Endothelial cell of umbilical vein (primary cell): ENCODE results near the gene MFNG. TPM values are rescaled to one million over a fixed set of nuclear protein-coding genes. Genes with fewer than 3 reads are reported as not detected.

Experiments
- BruUV-seq: library from RNA; stranded (reverse); fragments of 400-500 nt; replicated peaks from 2 replicates; lab custom pipeline; 2021; lab: Mats Ljungman, UMichigan
- CTCF ChIA-PET: fragments of 300-600, 350-600 bp; sonication (Branson Sonifier 250); formaldehyde crosslinking; loops from one replicate; lab custom pipeline; 2021; ENCODE audit warnings: antibody characterized with exemption, inconsistent platforms; lab: Charles Lee
- POLR2A ChIA-PET: fragments of 300-600, 350-600 bp; sonication (Branson Sonifier 250); formaldehyde crosslinking; loops from one replicate; lab custom pipeline; 2021; ENCODE audit warnings: antibody characterized with exemption, inconsistent platforms; lab: Charles Lee
- DNase-seq: peaks from one replicate; pipeline ENCODE4 v3.0.0-alpha.2; 2011; ENCODE audit warnings: low read depth, low spot score
- FAIRE-seq: peaks from 2 replicates; lab custom pipeline; 2011; peaks lifted over from hg19 to GRCh38; lab: Jason Lieb, UNC
- H2AFZ ChIP-seq: 2 replicates; pipeline ENCODE4 v1.6.0; 2012; ENCODE audit warnings: low read depth, low read length, control low read depth, inconsistent platforms
- H3K27ac ChIP-seq: 2 replicates; pipeline ENCODE4 v1.5.1; 2011; ENCODE audit warnings: low read depth, mild to moderate bottlenecking, control low read depth, low read length, moderate library complexity; ENCODE audit not compliant: insufficient read depth
- H3K27me3 ChIP-seq, 2 experiments: 2 replicates each; pipeline versions ENCODE4 v1.6.0 to v1.6.1; 2011; ENCODE audit warnings: low read length in 2 of 2, mixed read lengths in 1 of 2; ENCODE audit not compliant: control insufficient read depth in 2 of 2, insufficient read depth in 2 of 2
- H3K36me3 ChIP-seq, 2 experiments: 2 replicates in 1 of 2; 3 replicates in 1 of 2; pipeline ENCODE4 v1.5.1; 2011; ENCODE audit warnings: low read length in 2 of 2, mild to moderate bottlenecking in 1 of 2, moderate library complexity in 1 of 2; ENCODE audit not compliant: control insufficient read depth in 2 of 2, insufficient read depth in 2 of 2; ENCODE audit errors: extremely low read depth in 1 of 2
- H3K4me1 ChIP-seq: 3 replicates; pipeline ENCODE4 v1.5.1; 2011; ENCODE audit warnings: mild to moderate bottlenecking, low read length; ENCODE audit not compliant: control insufficient read depth, insufficient read depth; ENCODE audit errors: extremely low read depth
- H3K4me2 ChIP-seq: 2 replicates; pipeline ENCODE4 v1.6.1; 2011; ENCODE audit warnings: low read length, control low read depth, mixed read lengths; ENCODE audit not compliant: insufficient read depth
- H3K4me3 ChIP-seq, 3 experiments: fragments of 200-600 bp in 1 of 3; sonication (generic), shearing (Covaris generic) in 1 of 3; replicated peaks in 1 of 3; 2 replicates each; pipeline ENCODE4 v1.5.1; 2011 to 2016; ENCODE audit warnings: control low read depth in 3 of 3, low read length in 3 of 3, mild to moderate bottlenecking in 2 of 3, inconsistent platforms in 1 of 3, low read depth in 1 of 3, moderate library complexity in 1 of 3; ENCODE audit not compliant: insufficient read depth in 1 of 3
- H3K79me2 ChIP-seq: 2 replicates; pipeline ENCODE4 v1.6.0; 2012; ENCODE audit warnings: low read length, inconsistent platforms; ENCODE audit not compliant: control insufficient read depth, insufficient read depth
- H3K9ac ChIP-seq: replicated peaks from 2 replicates; pipeline ENCODE3; 2011; ENCODE audit warnings: low read length, control low read depth; ENCODE audit not compliant: insufficient read depth; ENCODE audit errors: extremely low read depth
- H3K9me1 ChIP-seq: replicated peaks from 3 replicates; pipeline ENCODE4 v1.6.0; 2011; ENCODE audit warnings: mild to moderate bottlenecking, low read length; ENCODE audit not compliant: control insufficient read depth, insufficient read depth; ENCODE audit errors: extremely low read depth
- H3K9me3 ChIP-seq: replicated peaks from 2 replicates; pipeline ENCODE4 v1.5.1; 2012; ENCODE audit warnings: low read length, inconsistent platforms; ENCODE audit not compliant: control insufficient read depth, insufficient read depth
- H4K20me1 ChIP-seq: replicated peaks from 2 replicates; pipeline ENCODE3; 2011; ENCODE audit warnings: mild to moderate bottlenecking, low read length; ENCODE audit not compliant: control insufficient read depth, insufficient read depth; ENCODE audit errors: extremely low read depth
- CTCF ChIP-seq, 2 donors: IDR thresholded peaks; 1 replicate in 1 of 2; 2 replicates in 1 of 2; pipeline ENCODE4 v1.5.1; 2011; ENCODE audit warnings: low read length in 2 of 2, mild to moderate bottlenecking in 2 of 2, moderate library complexity in 2 of 2, control low read depth in 1 of 2, inconsistent platforms in 1 of 2, low read depth in 1 of 2; ENCODE audit not compliant: insufficient read depth in 1 of 2; ENCODE audit errors: extremely low read depth in 1 of 2
- EZH2 ChIP-seq: IDR thresholded peaks from 2 replicates; pipeline ENCODE4 v1.6.1; 2012; ENCODE audit warnings: borderline replicate concordance, low read depth, mild to moderate bottlenecking, moderate library complexity, low read length, inconsistent platforms; ENCODE audit not compliant: severe bottlenecking
- FOS ChIP-seq: IDR thresholded peaks from 2 replicates; pipeline ENCODE4 v1.6.1; 2011; ENCODE audit warnings: mild to moderate bottlenecking, low read length, moderate library complexity, borderline replicate concordance; ENCODE audit not compliant: insufficient read depth
- GATA2 ChIP-seq: IDR thresholded peaks from 2 replicates; pipeline ENCODE4 v1.7.0; 2011; ENCODE audit warnings: low read depth, mild to moderate bottlenecking, moderate library complexity, mixed read lengths, low read length; ENCODE audit not compliant: insufficient read length, insufficient read depth
- JUN ChIP-seq: IDR thresholded peaks from 2 replicates; pipeline ENCODE4 v1.6.1; 2011; ENCODE audit warnings: borderline replicate concordance, low read depth; ENCODE audit not compliant: insufficient read length, insufficient read depth
- MYC ChIP-seq: IDR thresholded peaks from one replicate; pipeline ENCODE4 v1.6.1; 2011; ENCODE audit warnings: mild to moderate bottlenecking, low read depth, low read length
- POLR2A ChIP-seq: IDR thresholded peaks from 2 replicates; pipeline ENCODE4 v1.6.1; 2012; ENCODE audit warnings: low read depth, mild to moderate bottlenecking, control low read depth, low read length
- POLR2AphosphoS5 ChIP-seq: IDR thresholded peaks from 2 replicates; pipeline ENCODE4 v1.6.1; 2012; ENCODE audit warnings: low read depth, mild to moderate bottlenecking, control low read depth, low read length, moderate library complexity; ENCODE audit not compliant: insufficient read depth
- dilution Hi-C: fragments of 300-500 bp; cut with MboI; formaldehyde crosslinking; loops from one replicate; pipeline ENCODE4 v1.15.0; 2019; ENCODE audit warnings: low sequenced_read_pairs; ENCODE audit not compliant: extremely low pct_ligation_motif_present
- intact Hi-C: fragments of 100-400 bp; cut with micrococcal nuclease; formaldehyde crosslinking; loops from one replicate; pipeline ENCODE4 v1.10.0; 2022
- polyA plus RNA-seq, 4 experiments: library from polyadenylated mRNA; depleted of rRNA in 3 of 4; stranded (reverse) in 3 of 4; unstranded in 1 of 4; fragments of >200 nt; gene quantifications; 2 replicates each; pipeline versions ENCODE4 v1.2.1 to v1.2.3, GENCODE V29; 2011 to 2012; ENCODE audit warnings: missing spikeins in 1 of 4
- total RNA-seq: library from RNA; stranded (reverse); gene quantifications from 2 replicates; pipeline ENCODE4 v1.2.3, GENCODE V29; 2021
- TF ChIP-seq, protein P1 (sequence below): IDR thresholded peaks from 2 replicates; pipeline ENCODE4 v1.6.1; 2011; ENCODE audit not compliant: insufficient read depth, insufficient read length

MFNG gene
- total and polyA plus RNA-seq, 2 donors (not counting 3 experiments of a cell fraction or from before 2014, with no cell fraction given), result 188 to 257 TPM

- intact Hi-C loops, result loop anchor here (1.0 kb wide), 1 partner anchor 27 kb away; no protein-coding TSS in a partner anchor
- POLR2A ChIA-PET, result no interaction called here
- no peaks in the 10 kb centered on the region for H3K9me3 ChIP-seq
- no peak overlapping the region for H3K27ac ChIP-seq
- H3K79me2 ChIP-seq, result peaks cover 2% of the 10 kb centered on the region
- H3K9ac ChIP-seq, result no peak overlapping the region
- H3K9me1 ChIP-seq, result no peaks in the 10 kb centered on the region
- TF ChIP-seq CTCF (IDR thresholded peaks at IDR 0.05; ENCODE audit: extremely low read depth in 1 of 2, insufficient read depth in 1 of 2, low read depth in 1 of 2, low read length in 2 of 2) (peak; percentile 49 to 71), EZH2 (no peak)
- CTCF ChIA-PET, result interaction anchor here (0.6 to 2.2 kb wide), 32 partner anchors 9 to 213 kb away, joined by 3 to 21 read pairs (median 6); partner anchors contain the start of genes CARD10 and MFNG
- no peak overlapping the region for H3K4me3 ChIP-seq
- no peaks in the 10 kb centered on the region for H4K20me1 ChIP-seq
- peaks cover 11 to 67% of the 10 kb centered on the region in 2 experiments for H3K36me3 ChIP-seq
- no peaks in the 10 kb centered on the region for H3K27me3 ChIP-seq
- no peaks in the 10 kb centered on the region for H3K4me1 ChIP-seq
- no peak overlapping the region for H2AFZ ChIP-seq
- no peak overlapping the region for H3K4me2 ChIP-seq
- peak; percentile 21 for FAIRE-seq
- dilution Hi-C loops, result no loop called here
- DNase-seq, result no peak
- no TSS peak for BruUV-seq
Observed at GRCh38 chr22:37472418-37473006, 13.7 kb downstream of the MFNG start.

- Histone ChIP-seq H3K9me3 (no peaks in the 10 kb centered on the region), H2AFZ (no peak overlapping the region), H3K36me3 (peaks cover 11 to 66% of the 10 kb centered on the region in 2 experiments), H4K20me1 (no peaks in the 10 kb centered on the region), H3K4me3 (no peak overlapping the region), H3K79me2 (peaks cover 2% of the 10 kb centered on the region), H3K27ac (no peak overlapping the region), H3K27me3 (no peaks in the 10 kb centered on the region), H3K4me2 (no peak overlapping the region), H3K4me1 (no peaks in the 10 kb centered on the region), H3K9ac (no peak overlapping the region), H3K9me1 (no peaks in the 10 kb centered on the region)
- dilution Hi-C loops, result no loop called here
- FAIRE-seq (no peak), DNase-seq (no peak)
- ChIA-PET CTCF (interaction anchor here (0.7 to 2.2 kb wide), 25 partner anchors 9 to 213 kb away, joined by 3 to 21 read pairs (median 6); partner anchors contain the start of genes CARD10 and MFNG), POLR2A (no interaction called here)
- no peak for TF ChIP-seq POLR2AphosphoS5
- TF ChIP-seq FOS, result no peak
- TF ChIP-seq CTCF (IDR thresholded peaks at IDR 0.05; ENCODE audit: extremely low read depth in 1 of 2, insufficient read depth in 1 of 2, low read depth in 1 of 2, low read length in 2 of 2), result no peak
- no peak for TF ChIP-seq JUN
- TF ChIP-seq GATA2, result no peak
- TF ChIP-seq MYC, result no peak
- TF ChIP-seq, protein P1, sequence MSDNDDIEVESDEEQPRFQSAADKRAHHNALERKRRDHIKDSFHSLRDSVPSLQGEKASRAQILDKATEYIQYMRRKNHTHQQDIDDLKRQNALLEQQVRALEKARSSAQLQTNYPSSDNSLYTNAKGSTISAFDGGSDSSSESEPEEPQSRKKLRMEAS, result no peak
- no peak for TF ChIP-seq EZH2
- no peak for TF ChIP-seq POLR2A
- intact Hi-C loops, result no loop called here
- no TSS peak for BruUV-seq
Observed at GRCh38 chr22:37471727-37472417, 14.3 kb downstream of the MFNG start.
